Measurements from ENCODE around the gene NAB1. TPM values are rescaled to one million over a fixed set of nuclear protein-coding genes. Genes with fewer than 3 reads are reported as not detected.
A peak's percentile ranks its signal among the peaks of the same experiment; 100 is the strongest.

Gene NAB1
- total RNA-seq, 1 donor from 2014 or later: 12.2 TPM

DNA sequence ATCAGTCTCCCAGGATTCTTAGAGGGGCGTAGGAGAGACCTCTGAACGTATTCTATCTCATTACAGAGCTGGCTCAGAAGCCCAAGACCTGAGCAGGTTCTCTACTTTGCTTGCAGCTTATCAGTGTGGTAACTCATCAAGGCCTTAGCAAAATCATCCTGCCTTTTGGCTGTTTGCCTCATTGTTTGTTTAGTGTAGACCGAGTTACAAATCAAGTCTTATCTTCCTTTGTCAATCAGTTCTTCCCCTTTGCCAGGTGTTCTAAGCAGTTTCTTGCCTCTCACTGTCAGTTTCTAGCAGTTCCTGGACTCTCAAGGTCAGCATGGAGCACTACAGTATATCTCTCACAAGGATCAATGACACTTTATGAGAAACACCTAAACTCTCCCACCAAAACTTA lies 30.9 kb upstream of the NAB1 start:
- Mint-ChIP-seq H3K27me3 (ENCODE audit: unreplicated experiment) (no peaks in the 10 kb centered on the region), H3K9me3 (ENCODE audit: unreplicated experiment) (no peaks in the 10 kb centered on the region), H3K36me3 (ENCODE audit: unreplicated experiment) (no peaks in the 10 kb centered on the region), H3K4me1 (ENCODE audit: low read depth, unreplicated experiment) (no peaks in the 10 kb centered on the region), H3K4me3 (ENCODE audit: unreplicated experiment) (no peak overlapping the region), H3K27ac (ENCODE audit: unreplicated experiment) (no peak overlapping the region)
- DNase-seq: no peak
- TF ChIP-seq, protein P1, sequence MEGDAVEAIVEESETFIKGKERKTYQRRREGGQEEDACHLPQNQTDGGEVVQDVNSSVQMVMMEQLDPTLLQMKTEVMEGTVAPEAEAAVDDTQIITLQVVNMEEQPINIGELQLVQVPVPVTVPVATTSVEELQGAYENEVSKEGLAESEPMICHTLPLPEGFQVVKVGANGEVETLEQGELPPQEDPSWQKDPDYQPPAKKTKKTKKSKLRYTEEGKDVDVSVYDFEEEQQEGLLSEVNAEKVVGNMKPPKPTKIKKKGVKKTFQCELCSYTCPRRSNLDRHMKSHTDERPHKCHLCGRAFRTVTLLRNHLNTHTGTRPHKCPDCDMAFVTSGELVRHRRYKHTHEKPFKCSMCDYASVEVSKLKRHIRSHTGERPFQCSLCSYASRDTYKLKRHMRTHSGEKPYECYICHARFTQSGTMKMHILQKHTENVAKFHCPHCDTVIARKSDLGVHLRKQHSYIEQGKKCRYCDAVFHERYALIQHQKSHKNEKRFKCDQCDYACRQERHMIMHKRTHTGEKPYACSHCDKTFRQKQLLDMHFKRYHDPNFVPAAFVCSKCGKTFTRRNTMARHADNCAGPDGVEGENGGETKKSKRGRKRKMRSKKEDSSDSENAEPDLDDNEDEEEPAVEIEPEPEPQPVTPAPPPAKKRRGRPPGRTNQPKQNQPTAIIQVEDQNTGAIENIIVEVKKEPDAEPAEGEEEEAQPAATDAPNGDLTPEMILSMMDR (IDR thresholded peaks at IDR 0.05; ENCODE audit: partially characterized antibody, unreplicated experiment): no peak

DNA sequence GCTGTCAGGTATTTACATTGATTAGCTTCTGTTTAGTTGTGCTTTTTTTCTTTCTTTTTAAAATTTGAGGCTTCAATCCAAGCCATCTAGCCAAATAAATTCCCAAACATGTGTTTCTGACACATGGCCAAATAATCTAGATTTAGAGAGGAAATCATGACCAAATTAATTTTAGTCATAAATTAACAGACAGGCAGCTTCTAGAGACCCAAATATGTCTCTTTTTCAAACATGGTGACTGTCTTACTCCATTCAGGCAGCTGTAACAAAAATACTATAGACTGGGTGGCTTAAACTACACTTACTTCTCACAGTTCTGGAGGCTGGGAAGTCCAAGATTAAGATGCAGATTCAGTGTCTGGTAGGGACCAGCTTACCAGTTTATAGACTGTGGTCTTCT lies 23.2 kb upstream of the NAB1 start:
- H3K36me3 Mint-ChIP-seq (ENCODE audit: unreplicated experiment): no peaks in the 10 kb centered on the region
- peaks cover 2% of the 10 kb centered on the region for H3K27me3 Mint-ChIP-seq (ENCODE audit: unreplicated experiment)
- TF ChIP-seq, protein P1 (IDR thresholded peaks at IDR 0.05; ENCODE audit: partially characterized antibody, unreplicated experiment): no peak
- peaks cover 10% of the 10 kb centered on the region for H3K4me1 Mint-ChIP-seq (ENCODE audit: low read depth, unreplicated experiment)
- peaks cover 2% of the 10 kb centered on the region for H3K9me3 Mint-ChIP-seq (ENCODE audit: unreplicated experiment)
- H3K4me3 Mint-ChIP-seq (ENCODE audit: unreplicated experiment): no peak overlapping the region
- no peak overlapping the region for H3K27ac Mint-ChIP-seq (ENCODE audit: unreplicated experiment)
- DNase-seq: no peak

DNA sequence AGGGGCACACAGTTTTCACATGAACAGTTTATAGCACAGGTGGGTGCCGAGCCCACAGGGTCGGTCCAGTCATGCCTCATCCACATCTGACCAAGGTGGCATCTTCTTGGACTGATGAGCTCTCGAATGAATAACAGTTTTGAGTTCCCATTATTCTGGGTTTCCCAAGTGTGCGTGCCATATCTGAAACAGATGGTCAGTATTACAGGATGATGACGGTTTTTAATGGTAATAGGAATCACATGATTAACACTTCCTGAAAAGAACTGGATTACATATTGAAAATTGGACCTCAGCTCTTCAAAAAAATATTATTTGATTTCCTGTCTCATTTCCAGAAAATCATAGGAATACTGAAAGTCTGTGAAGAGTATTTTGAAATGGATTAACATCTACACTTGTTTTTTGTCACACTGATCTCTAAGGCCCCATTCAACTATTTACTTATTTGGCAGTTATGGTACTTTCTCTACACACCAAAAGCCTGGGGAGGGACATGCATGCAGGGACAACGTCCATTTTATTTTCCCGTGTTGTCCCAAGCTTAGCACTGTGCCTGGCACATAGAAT lies 22.2 kb upstream of the NAB1 start:
- Mint-ChIP-seq H3K27me3 (ENCODE audit: unreplicated experiment) (peaks cover 2% of the 10 kb centered on the region), H3K4me3 (ENCODE audit: unreplicated experiment) (no peak overlapping the region), H3K4me1 (ENCODE audit: low read depth, unreplicated experiment) (peaks cover 10% of the 10 kb centered on the region), H3K9me3 (ENCODE audit: unreplicated experiment) (peaks cover 2% of the 10 kb centered on the region), H3K36me3 (ENCODE audit: unreplicated experiment) (no peaks in the 10 kb centered on the region), H3K27ac (ENCODE audit: unreplicated experiment) (no peak overlapping the region)
- no peak for DNase-seq
- TF ChIP-seq, protein P1 (IDR thresholded peaks at IDR 0.05; ENCODE audit: partially characterized antibody, unreplicated experiment): no peak

DNA sequence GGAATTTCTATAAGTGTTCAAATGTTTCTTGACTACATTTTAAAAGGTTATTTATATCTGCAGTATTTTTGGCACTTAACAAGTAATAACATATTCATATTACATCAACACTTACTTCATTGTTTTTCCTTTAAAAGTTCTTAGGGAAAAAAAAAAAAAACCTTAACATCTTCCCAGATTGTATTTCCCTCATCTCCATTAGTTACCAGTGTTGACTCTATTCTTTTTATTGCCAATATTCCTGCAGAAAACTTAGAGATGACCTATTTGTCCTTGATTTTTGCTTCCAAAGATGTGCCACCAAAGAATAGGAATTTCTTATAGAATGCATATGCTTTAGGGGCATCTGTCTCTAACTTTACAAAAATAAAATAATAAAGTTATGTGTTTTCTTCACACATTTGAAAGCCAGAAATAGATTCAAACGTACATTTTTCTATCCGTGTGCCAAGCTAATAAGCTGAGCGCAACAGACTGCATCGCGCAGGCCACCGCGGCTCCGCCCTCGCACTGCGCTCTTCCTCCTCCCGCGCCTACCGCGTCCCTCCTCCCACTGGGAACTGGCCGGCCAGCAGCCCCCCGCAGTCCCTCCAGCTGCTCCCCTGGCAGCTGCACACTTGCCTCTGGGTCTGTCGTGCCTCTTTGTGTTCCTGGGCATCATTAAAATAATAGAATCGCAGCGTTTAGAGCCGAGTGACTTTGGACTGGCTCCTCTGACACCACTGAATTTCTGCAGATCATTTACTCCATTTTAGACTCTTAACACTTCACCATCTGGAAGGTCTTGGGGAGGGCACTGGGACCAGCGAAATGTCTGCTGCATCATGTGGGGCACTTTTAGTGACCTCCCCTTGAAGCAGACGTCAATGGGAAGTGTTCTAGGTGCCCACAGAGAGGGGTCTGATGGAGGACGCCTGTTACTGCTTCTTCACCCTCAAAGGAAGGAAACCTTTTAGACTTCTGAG lies 21.2 kb upstream of the NAB1 start:
- TF ChIP-seq, protein P1 (IDR thresholded peaks at IDR 0.05; ENCODE audit: partially characterized antibody, unreplicated experiment): no peak
- no peaks in the 10 kb centered on the region for H3K36me3 Mint-ChIP-seq (ENCODE audit: unreplicated experiment)
- peaks cover 10% of the 10 kb centered on the region for H3K4me1 Mint-ChIP-seq (ENCODE audit: low read depth, unreplicated experiment)
- peaks cover 2% of the 10 kb centered on the region for H3K27me3 Mint-ChIP-seq (ENCODE audit: unreplicated experiment)
- peaks cover 2% of the 10 kb centered on the region for H3K9me3 Mint-ChIP-seq (ENCODE audit: unreplicated experiment)
- DNase-seq: peak; percentile 43
- peak overlapping the region; percentile 51 for H3K4me3 Mint-ChIP-seq (ENCODE audit: unreplicated experiment)
- H3K27ac Mint-ChIP-seq (ENCODE audit: unreplicated experiment): peak overlapping the region; percentile 80
